AML-193 (cell line): Measurements from ENCODE around the gene GABBR1.

ENCODE experiments used
- DNase-seq, 2 experiments: peaks; one replicate each; lab custom pipeline; 2025; lab: John Stamatoyannopoulos, UW

Gene GABBR1

GRCh38 chr6:29566856-29567255 is 66.1 kb downstream of the GABBR1 start:
- DNase-seq = no peak

GRCh38 chr6:29564875-29565274 is 68.1 kb downstream of the GABBR1 start:
- no peak for DNase-seq

GRCh38 chr6:29563435-29563965 is 69.5 kb downstream of the GABBR1 start:
- no peak for DNase-seq

- no peak for DNase-seq
These were observed 71.3 kb downstream of the GABBR1 start for GRCh38 chr6:29561606-29562181.

GRCh38 chr6:29561091-29561490 is 71.9 kb downstream of the GABBR1 start:
- DNase-seq = no peak

GRCh38 chr6:29559524-29560287 is 73.3 kb downstream of the GABBR1 start, which contains the start of gene UBD:
TSS of gene UBD (minus strand) at chr6:29559732. CDS start at chr6:29559701, 31 bp downstream.
- DNase-seq = no peak

GRCh38 chr6:29558439-29559079 is 74.4 kb downstream of the GABBR1 start:
- no peak for DNase-seq

- no peak for DNase-seq
These were observed 75.7 kb downstream of the GABBR1 start for GRCh38 chr6:29557320-29557719.

- DNase-seq = no peak
These were observed 78.2 kb downstream of the GABBR1 start for GRCh38 chr6:29554764-29555163.

- no peak for DNase-seq
These were observed 79.5 kb downstream of the GABBR1 start for GRCh38 chr6:29553268-29554057.

- DNase-seq = no peak
These were observed 80.4 kb downstream of the GABBR1 start for GRCh38 chr6:29552512-29553051.

- DNase-seq = no peak
These were observed 85.4 kb downstream of the GABBR1 start for GRCh38 chr6:29547573-29547972.

- DNase-seq = no peak
These were observed 95.1 kb downstream of the GABBR1 start for GRCh38 chr6:29537714-29538403.

- no peak for DNase-seq
These were observed 100.5 kb downstream of the GABBR1 start for GRCh38 chr6:29532320-29532951.

GRCh38 chr6:29531668-29532067 is 101.3 kb downstream of the GABBR1 start:
- no peak for DNase-seq

- DNase-seq = no peak
These were observed 102.2 kb downstream of the GABBR1 start for GRCh38 chr6:29530671-29531310.

- DNase-seq = no peak
These were observed 103.0 kb downstream of the GABBR1 start for GRCh38 chr6:29529956-29530355.

- no peak for DNase-seq
These were observed 103.9 kb downstream of the GABBR1 start for GRCh38 chr6:29528988-29529560.

GRCh38 chr6:29528300-29528931 is 104.6 kb downstream of the GABBR1 start:
- no peak for DNase-seq
